GM19372 (cell line): ENCODE data around the gene GCLM.

Experiments
- ATAC-seq: cut with Tn5 transposase; IDR thresholded peaks from one replicate; pipeline ENCODE4 v1.9.1; 2021; ENCODE audit warnings: mild to moderate bottlenecking, low read depth, moderate library complexity; ENCODE audit not compliant: unreplicated experiment

Gene GCLM

DNA sequence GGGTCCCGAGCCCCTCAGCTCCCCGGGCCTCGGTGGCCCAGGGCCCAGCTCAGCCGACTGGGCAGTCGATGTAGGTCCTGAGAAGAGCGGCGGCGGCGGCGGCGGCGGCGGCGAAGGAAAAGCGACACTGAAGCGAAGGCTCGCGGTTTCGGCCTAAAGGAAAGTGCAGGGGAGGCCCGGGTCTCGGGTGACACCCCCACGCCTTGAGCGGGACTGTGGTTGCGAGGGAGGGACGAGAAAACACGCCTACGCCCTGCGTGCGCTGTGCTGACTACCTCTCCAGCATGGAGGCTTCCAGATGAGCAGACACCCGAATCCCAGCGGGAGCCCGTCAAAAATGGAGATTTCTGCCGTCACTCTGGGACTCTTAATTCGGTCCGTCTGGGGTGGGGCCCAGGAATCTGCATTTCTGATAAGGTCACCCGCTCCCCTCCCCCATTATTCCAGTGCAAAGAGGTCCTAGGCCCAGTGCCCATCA is 61.4 kb downstream of the GCLM start:
- peak; percentile 19 for ATAC-seq

DNA sequence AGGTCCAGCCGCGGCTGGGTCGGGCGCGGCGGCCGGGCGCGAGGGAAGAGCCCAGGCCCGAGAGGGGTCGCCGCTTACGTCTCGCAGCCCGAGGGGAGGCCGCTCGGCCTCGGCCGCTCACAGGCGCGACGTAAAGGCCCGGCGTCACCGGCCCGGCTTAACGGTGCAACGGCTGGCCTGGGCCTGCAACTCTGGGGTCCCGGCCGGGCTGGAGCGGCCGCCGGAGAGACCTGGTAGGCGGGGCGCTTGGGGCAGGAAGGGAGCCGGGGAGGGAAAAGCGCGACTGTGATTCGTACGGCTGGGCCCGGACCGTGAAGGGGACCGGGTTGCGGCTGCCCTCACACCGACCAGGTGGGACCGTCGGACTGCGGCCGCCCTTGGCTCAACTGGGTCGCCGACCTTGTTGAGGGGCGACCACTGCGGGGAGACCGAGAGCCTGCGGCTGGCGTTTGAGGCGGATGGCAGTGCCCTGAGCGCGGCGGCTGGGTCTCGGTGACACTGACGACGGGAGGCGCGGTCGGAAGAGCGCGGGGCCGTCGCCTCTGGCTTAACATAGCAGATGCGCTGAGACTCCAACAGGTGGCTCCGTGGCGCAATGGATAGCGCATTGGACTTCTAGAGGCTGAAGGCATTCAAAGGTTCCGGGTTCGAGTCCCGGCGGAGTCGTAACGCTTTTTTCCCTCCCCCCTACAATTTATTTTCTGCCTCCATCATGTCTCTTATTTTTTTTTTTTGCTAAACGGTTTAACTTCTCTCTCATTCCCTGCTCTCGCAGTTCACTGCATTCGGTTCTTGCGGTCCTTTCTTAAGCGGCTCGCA is 62.0 kb downstream of the GCLM start:
- ATAC-seq, result peak; percentile 62

DNA sequence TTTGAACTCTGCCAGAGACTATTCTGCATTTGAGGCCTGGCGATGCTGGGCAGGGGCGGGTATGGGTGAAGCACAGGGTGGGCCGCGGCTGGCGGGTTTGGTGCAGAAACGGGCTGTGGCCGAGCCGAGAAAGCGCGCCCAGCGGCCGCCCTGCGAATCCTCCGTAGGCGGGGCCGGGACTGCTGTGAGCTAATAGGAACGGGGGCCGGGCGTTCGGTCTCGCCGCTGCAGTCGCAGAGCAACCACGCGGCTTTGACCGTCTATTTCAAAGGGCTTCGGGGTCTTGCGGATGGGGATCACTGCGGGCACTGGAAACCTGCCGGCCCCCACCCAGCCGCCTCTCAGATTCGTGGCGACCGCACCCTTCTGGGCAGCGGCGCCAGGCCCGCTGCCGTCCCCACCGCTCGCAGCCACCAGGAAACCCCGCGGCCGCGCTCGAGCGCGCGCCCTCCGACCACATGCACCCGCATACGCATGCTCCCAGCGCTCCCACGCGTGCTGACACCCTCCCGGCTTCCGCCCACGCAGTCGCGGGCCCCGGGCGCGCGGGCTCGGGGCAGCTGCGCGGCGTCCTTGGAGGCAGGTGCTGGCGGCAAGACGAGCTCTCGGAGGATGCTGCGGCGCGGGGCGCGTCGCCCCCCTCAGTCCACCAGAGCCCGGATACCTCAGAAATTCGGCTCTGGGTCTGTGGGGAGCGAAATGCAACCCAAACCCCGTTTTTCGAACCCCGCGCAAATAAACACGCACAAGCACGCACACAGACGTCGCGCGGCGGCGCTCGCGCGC is 62.8 kb downstream of the GCLM start:
- ATAC-seq, result peak; percentile 51

DNA sequence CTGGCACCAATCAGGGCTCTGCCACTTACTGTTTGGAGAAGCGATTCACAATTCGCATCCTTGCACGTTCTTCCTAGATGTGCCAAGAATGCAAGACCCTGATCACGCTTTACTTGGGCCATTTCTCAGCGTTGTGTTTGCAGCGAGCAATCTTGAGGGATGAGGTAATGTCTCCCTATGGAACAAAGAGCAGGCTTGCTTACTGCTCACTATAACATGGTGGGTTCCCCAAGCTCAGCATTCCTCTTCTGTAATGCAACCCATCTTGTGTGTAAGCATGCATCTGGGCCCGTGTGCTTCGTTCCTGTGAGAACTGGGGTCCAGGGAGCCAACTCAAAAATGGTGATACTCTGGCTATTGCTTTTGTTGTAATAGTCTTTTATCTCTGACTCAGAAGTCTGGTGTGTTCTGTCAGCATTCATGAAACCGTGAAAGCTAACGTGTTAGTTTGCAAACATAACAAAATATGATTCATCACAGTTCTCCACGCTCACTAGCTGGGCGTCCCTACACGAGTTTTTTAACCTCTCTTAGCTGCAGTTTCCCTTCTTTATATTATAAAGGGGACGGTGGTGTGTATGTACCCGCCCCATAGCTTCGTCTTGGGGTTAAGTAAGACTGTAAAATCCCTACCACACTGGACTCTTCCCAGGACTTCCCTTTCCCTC is 63.6 kb downstream of the GCLM start:
- peak; percentile 2 for ATAC-seq

DNA sequence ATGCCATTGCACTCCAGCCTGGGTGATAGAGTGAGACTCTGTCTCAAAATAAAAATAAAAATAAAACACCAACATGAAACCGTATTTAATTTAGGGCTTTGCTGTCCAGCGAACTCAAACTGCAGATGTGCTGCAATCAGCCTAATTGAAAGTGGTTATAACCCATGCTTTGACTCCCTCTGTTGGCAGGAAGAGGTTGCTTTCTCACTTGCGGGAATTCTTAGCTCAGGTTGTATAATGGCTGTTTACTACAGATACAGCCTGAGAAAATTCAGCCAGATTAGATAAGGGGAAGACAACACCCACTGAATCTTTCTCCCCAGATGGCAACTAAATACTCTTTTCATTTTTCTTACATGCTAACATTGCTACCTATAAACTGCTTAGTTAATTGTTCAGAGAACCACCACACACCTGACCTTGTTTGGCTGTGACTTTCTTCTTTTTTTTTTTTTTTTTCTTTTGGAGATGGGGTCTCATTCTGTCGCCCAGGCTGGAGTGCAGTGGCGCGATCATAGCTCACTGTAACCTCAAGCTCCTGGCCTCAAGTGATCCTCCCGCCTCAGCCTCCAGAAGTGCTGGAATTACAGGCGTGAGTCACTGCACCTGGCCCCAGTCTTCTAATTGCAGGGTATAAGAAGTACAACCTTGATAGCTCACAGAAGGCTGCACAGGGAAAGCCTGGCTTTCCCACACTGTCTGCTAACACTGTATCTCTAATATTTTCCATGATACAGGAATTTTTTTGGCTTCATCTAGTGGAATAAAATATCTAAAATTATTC is 64.8 kb downstream of the GCLM start:
- ATAC-seq, result no peak

DNA sequence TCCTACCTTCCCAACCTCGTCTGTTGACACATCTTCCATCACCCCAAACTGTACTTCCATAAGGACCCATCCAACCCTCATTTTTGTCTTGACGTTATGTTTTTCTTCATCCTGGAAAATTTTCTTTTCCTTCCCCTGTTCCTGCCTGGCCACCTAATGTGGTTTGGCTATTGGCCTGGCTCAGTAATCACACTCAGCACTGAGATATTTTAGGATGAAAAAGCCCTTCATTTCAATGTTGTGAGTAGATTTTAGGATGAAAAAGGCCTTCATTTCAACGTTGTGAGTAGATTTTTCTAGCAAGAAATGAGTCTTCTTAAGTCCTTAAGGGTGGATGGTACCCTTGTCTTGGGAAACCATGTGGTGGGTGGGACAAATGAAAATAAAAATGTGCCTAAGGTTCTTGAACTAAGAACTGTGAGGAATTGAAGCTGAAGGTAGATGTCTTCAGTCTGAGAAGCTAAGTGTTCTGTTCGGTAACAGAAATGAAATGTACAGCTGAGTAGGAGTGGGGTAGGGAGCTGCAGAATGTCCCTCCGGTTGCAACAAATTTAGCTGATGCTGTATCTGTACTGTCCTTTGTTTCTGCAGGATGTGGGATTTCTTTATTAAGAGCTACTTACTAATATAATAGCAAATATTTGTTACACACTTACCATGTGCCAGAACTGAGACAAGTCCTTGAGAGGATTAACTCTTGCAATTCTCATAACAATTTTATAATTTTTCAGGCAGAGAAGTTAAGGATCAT is 66.3 kb downstream of the GCLM start:
- no peak for ATAC-seq

DNA sequence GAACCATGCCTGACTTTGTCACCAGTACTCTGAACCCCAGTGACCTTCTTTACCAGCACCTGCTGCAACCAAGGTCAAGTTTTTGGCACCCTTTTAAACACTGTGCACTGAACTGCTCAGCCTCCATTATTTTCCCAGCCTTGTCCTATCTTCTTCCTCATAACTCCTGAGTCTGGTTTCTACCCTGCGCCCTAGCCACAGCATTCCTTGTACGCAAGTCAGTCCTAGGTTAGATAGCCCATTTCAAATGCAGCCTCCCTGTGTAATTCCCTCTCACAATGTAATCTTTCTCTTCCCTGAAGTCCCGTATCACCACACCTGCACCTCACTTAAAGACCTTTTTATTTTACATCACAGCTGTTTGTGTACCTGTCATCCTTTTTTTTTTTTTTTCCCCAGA is 67.5 kb downstream of the GCLM start:
- no peak for ATAC-seq

DNA sequence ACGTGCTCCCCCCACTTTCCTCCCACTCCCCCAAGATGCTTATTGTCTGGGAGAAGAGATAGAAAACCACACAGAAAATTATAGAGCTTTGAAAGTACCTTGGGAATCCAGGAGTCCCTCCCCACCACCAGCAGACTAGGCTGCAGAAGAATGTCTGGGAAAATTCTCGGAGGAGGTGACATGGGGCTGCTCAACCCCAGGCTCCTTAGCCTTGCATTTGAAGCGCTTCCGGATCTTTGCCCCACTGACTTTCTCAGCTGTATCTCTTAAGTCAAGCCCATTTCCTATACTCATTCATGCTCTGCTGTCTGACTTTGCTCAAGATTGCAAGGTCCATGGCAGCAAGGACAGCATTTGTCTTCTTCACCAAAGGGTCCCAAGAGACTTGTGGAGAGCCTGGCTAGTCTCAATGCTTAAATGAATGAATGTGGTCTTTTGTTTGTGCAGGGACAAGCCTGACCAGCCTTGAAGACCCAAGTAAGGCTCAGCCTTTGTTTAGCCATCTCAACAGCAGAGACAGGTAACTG is 68.2 kb downstream of the GCLM start:
- no peak for ATAC-seq

DNA sequence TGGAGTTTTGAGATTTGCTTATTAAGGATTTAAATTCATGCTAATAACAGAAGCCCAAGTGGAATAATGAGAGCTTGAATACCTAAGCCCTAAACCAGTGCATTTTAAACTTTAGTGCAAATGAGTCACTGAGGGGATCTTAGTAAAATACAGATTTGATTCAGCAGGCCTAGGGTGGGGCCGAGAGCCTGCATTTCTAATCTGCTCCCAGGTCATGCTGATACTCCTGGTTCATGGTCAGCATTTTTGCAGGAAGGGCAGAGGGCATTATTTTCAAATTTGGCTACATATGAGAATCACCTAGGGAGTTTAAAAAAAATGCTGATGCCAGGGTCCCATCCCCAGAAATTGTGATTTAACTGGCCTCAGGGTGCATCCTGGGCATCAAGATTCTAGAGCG is 69.5 kb downstream of the GCLM start:
- ATAC-seq, result no peak

DNA sequence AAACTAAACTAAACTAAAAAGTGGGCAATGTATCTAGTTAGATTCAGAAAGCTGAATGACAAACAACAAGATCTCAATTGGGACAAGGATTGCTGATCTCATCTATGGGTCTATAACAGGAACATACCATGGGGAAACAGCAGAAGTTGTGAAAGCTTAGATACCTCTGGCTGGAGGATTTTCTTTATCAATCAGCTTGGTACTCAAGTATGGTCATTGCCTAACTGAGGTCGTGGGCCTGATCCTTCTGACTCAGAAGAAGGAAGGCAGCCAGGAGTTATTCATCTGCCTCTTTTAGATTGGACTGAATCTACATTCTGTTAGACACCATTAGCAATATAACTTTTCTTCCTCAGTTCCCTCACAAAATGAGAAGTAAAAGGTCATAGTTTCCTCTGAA is 69.9 kb downstream of the GCLM start:
- no peak for ATAC-seq

DNA sequence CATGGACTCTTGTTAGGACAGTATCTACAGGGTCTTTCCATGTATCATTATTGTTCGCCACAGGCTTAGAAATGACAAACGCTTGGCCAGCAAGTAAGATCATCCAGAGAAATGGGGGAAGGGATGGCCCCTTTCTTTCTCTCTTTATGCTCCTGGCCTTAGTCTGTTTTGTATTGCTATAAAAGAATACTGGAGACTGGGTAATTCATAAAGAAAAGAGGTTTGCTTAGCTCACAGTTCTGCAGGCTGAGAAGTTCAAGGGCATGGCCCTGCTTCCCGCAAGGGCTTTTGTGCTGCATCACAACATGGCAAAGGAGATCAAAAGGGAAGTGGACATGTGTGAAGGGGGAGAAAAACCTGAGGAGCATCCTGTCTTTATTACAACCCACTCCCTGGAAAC is 71.3 kb downstream of the GCLM start:
- no peak for ATAC-seq
